Activated effector memory CD4-positive, alpha-beta T cell treated with Interleukin-2 at 50 U/mL for 16 hours (primary cell): ENCODE measurements around the gene EHBP1L1.

Experiments
- DNase-seq: peaks from one replicate; pipeline ENCODE4 v3.0.0-alpha.2; 2020

EHBP1L1 gene

DNA sequence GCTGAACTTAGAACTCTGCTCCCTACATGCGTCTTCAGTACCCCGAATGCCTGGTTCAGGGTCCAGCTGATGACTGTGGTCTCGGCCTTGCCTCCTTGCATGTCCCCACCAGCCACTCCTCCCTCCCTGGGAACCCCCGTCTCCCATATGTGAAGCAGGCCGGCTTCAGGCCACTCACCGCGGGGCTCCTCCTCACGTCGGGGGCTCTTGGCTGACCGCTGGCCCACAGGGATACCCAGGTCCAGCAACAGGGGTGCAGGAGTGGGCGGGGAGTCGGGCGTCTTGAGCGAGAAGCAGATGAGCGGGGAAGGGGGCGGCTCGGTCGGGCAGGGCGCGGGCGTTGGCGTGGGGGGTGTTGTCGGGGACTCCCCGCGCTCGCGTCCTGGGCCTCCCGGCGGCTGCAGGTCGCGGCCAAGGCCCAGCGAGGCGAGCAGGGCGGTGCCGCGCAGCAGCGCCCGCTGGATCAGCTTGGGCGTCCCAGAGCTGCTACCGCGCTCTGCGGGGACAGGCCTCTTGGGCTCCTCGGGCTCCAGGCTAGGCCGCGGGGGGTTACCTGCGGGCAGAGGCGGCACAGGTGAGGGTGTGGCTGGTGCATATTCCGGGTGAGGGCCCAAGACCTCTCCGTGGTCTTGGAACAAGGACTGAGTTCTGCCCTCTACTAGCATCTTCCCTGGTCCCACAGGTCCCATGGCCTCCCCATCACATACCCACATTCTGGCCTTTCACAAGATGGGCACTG, 23.5 kb downstream of the EHBP1L1 start:
- DNase-seq: no peak

DNA sequence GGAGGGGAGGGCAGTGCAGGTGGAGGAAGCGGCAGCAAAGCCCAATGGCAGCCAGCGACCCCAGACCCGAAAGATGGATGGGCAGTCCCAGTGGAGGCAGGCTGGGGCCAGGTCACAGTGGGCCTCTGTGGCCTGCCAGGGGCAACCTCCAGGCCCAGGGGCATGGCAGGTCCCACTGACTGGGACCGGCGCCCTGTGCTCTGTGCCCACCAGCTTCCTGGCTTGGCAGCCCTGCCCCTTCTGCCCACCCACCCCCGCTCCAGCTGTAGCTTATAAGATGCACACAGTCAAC, 24.0 kb downstream of the EHBP1L1 start:
- DNase-seq: no peak

DNA sequence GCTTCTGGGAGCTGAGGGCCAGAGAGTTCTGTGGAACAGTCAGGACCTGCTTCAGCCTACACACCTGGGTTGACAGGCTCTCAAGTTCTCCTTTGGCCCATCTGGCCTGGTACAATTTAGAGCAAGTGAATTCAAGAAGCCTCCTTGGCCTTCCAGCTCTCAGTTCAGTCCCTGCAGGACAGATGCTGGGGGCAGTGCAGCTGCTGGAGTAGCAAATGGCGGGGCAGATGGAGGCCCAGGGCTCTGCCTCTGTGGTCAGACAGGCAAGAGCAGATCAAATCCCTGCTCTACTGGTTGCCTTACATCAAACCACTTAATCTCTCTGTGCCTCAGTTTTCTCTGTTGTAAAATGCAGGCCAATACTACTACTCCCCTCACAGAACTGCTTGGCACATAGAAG, 28.4 kb downstream of the EHBP1L1 start:
- no peak for DNase-seq

DNA sequence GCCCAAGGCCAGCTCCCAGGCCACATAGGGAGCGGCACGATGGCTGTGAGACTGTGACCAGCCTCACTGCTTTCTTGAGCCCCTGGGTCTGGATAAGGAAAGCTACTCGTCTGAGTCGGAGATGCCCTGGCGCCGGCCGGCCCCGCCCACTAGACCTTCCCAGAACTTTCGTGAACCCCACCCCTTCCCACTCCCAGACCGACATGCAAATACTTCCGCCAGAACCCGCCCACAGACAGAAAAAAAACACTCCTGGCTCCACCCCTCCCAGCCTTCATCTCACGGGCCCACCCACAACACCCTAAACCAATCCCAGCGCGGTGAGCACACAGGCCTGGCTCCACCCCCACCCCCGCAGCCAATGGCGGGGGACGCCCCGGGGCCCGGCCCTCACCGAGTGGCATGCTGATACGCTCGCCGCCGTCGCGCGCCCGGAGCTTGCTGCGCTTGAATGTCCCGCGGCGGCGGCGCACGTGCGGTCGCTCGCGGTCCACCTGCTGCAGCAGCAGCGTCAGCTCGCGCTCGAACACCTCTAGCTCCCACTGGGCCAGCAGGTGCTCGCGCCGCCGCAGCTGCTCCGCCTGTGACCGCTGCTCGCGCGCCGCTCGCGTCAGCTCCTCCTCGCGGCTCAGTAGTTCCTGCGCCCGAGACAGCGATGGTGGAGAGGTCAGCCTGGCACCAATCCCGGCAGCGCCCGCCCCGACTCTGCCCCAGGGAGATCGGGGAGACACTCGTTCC, 31.2 kb downstream of the EHBP1L1 start:
- DNase-seq: no peak

DNA sequence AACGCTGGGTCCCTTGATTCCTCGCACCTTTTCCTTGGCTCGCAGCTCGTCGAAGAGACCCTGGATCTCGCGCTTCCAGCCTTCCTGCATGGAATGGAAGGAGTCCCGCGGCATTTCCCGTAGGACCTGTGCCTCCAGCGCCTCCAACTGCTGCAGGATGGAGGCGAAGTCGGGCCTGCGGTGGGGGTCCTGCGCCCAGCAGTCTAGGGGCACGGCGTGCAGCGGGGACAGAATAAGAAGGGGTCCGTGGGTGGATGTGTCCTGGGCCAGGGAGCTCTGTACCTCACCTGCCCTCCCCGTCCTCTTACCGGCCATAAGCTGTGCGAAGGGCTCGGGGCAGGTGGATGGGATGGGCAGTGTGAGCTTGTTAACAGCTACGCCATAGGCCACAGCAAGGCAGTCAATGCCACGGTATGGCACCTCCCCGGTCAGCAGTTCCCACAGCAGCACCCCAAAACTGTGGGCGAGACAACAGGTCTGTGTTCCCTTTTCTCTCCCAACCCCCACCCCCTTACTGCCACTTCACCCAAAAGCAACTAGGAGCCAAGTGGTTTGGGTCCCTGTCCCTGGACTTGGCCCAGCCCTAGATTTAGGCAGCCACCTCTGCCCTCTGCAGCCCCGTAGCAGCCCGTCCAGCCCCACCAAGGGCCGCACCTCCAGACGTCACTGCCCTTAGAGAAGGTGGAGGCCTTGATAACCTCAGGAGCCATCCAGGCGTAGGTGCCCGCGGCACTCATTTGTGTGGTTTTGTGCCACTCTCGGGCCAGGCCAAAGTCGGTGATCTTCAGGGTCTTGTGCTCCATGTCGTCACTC, 32.0 kb downstream of the EHBP1L1 start:
- no peak for DNase-seq

DNA sequence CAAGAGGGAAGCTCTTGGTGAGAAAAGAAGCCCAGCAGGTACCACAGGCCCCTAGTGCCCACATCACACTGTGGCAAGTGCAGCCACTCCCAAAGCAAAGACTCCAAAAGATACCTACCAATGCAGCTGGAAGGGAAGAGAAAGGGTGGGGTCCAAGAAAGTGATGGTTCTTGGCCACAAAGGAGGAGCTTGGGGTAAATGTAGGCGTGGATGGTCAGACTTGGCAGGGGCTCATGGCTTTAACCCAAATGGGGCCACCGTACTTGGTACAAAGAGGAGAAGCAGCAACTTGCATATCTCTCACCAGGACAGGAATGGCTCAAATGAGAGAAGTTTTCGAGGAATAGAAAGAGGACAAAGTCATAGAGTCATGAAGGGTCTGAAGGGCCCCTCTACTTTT, 33.4 kb downstream of the EHBP1L1 start:
- DNase-seq: no peak

DNA sequence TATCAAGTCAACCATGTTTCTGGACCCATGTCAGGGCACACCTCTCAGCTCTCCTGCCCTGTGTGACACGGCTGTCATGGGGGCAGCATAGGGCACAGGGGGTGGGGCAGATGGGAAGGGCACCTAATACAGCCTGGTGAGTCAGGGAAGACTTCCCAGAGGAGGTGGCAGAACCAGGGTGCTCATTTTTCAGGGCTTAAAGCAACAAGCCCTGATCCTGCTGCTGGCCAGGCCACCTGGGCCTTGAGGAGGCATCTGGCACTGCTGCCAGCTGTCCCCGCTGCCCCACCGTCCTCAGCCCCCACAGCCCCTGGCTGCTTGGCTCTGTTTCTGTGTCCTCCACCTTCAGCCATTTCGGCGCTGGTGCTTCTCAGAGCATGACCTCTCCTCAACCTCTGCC, 33.8 kb downstream of the EHBP1L1 start:
- no peak for DNase-seq

DNA sequence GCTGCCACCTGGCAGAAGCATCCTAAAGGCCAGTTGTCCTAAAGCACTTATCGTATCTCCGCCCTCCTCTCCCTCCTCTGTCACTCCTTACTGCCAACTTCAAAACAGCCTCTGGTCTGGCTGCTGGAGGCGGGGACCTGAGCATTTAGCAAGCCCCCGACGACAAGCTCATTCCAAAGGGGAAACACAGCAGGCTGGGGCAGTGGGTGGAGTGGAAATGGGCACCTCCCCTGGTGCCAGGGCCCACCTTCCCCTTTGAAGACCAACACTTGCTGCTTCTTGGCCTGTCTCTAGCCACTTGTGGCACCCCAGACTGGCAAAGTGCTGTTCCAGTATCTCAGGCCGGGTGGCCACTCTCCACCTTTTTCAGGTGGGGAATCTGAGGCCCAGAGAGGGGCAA, 34.6 kb downstream of the EHBP1L1 start:
- no peak for DNase-seq

DNA sequence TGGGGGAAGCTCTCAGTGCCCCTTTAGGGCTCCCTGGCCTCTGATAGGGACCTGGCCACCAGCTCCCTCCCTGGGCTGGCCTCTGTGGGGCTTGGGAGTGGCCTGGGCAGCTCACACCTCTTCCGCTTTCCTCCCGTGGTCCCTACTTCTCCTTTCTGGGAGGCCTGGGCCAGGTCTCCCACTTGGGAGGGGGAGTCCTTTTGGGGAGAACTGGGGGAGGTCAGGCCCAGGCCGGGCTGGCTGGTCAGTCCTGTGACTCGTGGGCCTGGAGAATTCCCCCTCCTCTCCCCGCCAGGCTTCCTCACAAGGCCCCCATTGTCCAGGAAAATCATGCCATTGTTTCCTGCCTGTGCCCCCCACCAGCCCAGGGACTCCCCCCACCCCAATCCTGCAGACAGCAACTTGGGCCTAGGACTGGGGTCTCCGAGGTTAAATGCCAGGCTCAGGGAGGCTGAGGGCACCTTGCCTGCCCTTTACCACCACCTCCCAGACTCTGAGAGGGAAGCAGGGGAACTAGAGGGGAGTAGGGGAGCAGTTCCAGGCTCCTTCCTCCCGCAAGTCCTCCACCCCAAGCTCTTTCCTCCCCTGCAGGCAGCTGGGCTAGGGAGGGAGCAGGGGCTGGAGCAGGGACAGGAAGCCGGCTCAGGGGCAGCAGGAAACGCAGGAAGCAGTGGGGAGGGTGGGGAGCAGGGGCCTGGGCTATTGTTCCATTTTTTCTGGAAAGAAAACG, 35.3 kb downstream of the EHBP1L1 start:
- no peak for DNase-seq

DNA sequence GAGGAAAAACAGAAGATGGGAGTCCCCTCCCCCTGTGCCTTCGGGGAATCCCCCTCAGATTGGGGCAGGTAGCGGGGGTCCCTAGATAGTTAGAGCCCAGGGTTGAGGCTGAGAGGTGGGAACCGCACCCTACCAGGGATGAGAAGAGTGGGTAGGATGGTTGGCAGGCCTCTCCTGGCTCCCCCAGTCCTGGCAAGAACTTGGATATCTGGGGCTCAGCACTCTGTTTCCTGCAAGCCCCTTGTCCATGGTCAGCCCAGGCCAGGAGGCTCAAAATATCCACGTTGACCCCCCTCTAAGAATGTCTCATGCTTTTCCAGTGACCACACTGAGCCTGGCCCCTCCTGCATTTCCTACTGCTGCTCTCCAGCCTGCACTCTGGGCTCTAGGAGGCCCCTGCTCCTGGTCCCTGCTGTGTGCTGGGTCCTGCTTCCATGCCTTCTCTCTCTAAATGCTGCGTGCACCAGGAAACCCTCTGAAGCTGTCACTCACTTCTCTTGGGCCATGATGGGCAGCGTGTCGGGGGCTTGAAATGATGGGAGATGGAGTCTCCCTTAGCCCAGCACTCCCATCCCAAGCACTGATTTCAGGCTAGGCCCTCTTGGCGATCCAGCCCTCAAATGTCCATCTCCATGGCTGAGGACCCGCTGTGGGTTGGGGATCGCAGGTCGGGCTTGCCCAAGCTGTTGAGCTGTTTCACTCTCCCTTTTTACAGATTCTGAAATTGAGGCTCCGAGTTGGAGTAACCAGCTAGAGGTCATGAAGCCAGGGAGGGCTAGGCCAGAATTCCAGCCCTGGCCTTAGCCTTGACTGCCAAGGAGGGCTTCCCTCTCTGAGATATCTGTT, 36.1 kb downstream of the EHBP1L1 start:
- no peak for DNase-seq

DNA sequence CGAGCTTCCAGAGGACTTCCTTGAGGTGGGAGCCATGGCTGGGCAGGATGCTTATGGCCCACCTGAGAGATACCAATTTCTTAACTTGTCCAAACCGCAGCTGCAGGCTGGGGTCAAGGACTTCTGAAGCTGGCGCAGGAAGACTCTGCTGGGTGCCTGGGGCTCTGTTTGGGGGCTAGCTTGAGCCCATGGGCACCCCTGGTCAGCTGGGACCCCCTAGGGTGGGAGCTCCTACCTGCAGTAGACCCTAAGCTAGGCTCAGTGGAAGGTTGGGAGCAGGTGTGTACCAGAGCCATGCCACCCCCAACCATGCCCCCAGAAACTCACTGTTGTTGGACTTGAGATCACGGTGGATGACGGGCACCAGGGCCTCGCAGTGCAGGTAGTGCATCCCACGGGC, 36.8 kb downstream of the EHBP1L1 start:
- no peak for DNase-seq

DNA sequence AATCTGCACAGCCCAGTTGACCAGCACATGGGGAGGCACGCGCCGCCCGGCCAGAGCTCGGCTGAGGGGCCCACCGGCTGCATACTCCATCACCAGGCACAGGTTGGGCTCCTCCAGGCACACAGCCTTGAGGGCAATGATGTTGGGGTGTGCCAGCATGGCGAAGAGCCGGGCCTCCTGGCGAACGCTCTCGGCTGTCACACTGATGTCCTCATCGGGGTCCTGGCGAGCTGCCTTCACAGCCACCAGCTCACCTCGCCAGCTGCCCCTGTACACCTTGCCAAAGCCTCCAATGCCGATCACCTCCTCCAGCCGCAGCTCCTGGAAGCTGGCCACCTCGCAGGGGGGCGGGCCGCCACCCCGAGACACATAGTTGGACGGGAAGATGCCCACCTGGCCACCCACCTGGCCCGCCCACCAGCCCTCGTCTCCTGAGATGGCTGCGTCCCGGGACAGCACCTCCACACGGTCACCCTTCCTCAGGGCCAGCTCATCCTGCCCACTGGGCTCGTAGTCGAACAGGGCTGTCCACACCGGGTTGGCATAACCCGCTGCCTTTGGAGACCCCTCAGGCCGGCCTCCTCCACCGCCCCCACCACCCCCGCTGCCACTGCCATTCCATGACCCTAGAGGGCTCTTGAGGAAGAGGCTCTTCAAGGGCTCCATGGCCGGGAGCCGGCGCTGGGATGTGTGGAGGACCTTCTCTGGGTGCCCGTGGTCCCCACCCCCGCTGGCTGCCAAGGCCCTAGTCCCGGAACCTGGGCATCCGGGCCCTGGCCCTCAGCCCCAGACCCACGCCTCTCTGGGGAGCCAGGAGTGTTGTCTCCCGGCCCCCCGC, 37.5 kb downstream of the EHBP1L1 start:
- no peak for DNase-seq

DNA sequence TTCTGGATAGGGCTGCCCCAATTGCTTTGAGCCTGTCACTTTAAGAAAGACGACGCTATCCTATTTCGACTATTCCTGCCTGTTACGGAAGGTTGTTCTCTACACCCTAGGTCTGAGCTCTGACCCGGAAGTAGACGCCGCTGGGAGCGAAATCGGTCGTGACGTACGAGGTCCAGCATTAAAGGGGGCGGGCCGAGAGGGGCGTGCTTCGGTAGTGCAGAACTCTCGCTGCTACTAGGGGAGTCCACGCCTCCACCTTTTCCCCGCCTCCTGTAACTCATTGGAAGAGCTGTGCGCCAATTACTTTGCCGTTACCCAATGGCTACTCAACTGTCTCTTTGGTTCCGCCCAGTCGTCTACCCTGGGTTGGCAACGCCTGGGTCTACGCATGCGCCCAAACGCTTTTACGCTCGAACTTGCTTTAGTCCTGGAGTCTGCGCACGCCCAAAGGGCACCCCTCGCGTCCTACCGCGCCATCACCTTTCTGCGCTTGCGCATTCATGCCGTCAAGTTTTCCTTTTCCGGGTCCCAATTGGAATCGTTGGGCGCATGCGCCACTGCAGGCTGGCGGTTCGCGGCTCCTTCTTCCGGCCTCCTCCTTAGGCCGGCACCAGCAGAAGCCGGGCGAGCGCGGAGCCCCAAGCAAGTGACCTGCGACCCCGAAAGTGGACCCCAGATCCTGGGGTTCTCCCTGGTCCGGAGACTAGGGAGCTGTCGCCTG, 39.5 kb downstream of the EHBP1L1 start, which contains the start of gene PCNX3:
Gene PCNX3, plus strand, starts transcription at position 548 of the 721 bp plus-strand sequence. CDS start 536 bp downstream, outside the sequence.
- peak; percentile 100 for DNase-seq

DNA sequence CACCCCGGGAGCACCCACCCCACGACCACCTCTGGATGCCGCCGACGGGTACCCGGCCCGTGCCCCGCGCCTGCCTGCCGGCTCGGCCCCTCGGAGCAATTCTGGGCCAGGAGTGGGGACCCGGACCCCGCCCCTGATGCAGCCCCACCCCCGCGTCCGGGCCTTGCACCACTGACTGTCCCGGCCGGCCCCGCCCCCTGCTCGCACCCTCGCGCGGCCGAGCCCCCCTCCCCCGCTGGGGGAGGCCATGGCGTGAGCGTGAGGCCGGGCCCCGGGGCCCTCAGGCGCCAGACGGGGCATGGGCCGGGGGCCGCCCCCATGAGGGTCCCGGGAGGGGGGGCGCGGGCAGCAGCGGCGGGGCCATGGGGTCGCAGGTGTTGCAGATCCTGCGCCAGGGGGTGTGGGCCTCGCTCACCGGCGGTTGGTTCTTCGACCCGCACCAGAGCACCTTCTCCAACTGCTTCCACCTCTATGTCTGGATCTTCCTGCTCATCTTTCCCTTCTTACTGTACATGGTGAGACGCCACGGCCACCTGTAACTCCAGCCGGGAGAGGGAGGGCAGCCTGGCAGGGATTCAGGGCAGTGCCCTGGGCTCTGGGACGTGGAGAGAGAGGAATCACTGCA, 40.2 kb downstream of the EHBP1L1 start:
- DNase-seq: no peak

DNA sequence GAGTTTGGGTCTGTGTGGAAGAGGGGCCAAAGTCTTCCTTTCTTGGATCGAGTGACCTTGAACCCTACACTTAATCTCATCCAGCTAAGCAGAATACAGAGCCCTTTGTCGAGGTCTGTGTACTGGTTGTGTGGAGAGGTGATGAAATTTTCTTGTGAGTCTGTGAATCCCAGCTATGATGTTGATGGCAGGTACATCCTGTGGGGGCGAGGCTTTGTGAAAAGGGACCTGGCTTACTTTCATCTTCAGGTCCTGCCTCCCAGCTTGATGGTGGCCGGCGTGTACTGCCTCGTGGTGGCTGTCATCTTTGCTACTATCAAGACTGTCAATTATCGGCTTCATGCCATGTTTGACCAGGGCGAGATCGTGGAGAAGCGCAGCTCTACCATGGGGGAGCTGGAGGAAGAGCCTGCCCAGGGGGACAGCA, 40.7 kb downstream of the EHBP1L1 start:
- DNase-seq: no peak

DNA sequence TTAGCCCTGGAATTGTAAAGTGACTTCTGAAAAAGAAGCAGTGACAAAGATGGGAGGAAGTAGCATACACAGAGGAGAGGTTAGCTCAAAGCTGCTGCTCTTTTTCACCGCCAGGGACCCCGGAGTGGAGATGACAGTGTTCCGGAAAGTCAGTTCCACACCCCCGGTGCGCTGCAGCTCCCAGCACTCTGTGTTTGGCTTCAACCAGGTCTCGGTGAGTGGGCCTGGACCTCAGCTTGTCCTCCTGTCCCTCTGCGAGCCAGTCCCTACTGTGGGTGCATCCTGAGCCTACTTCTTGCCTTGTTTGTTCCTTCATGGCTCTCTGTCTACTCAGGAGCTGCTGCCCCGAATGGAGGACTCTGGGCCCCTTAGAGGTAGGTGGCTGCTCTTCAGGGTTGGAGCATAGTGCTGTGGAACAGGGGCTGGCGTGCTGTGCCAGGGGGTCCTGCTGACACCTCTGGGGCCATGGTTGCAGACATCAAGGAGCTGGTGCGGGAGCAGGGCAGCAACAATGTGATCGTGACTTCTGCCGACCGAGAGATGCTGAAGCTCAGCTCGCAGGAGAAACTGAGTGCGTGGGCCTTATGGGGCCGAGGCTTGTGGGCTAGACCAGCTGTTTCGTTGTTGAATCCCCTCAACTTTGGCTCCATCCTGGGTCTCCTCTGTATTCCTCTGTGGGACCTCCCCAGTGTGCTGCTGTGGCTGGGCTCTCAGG, 41.4 kb downstream of the EHBP1L1 start:
- no peak for DNase-seq

DNA sequence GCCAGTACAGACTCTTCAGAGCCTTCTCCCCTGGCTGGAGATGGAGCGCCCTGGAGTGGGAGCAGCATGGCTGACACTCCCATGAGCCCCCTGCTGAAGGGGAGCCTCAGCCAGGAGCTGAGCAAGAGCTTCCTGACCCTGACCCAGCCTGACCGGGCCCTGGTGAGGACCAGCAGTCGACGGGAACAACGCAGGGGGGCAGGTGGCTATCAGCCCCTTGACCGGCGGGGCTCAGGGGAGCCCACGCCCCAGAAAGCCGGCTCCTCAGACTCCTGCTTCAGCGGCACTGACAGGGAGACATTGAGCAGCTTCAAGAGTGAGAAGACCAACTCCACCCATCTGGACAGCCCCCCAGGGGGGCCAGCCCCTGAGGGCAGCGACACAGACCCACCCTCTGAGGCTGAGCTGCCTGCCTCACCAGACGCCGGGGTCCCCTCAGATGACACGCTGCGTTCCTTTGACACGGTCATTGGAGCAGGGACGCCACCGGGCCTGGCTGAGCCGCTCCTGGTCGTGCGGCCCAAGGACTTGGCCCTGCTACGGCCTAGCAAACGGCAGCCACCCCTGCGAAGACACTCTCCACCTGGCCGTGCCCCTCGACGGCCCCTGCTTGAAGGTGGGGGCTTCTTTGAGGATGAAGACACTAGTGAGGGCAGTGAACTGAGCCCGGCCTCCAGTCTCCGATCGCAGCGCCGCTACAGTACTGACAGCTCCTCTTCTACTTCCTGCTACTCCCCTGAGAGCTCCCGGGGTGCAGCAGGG, 42.3 kb downstream of the EHBP1L1 start:
- no peak for DNase-seq

DNA sequence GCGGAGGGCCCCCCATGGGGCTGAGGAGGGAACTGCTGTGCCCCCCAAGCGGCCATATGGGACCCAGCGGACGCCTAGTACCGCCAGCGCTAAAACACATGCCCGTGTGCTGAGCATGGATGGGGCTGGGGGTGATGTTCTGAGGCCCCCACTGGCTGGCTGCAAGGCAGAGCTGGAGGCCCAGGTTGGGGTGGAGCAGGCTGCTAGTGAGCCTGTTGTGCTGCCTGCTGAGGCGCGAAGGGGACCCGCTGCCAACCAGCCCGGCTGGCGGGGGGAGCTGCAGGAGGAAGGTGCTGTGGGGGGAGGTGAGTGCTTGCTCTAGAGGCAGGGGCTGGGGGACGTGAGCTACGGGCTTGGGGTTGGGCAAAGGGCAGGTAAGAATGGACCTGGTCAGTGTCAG, 42.9 kb downstream of the EHBP1L1 start:
- DNase-seq: no peak
